ENCODE measurements around the gene SCFD2.
"Not testable (repeated sequence)": the region's sequence is repeated elsewhere in the genome, so short reads cannot be mapped to it uniquely, and the experiment has no call there.

Gene SCFD2

DNA sequence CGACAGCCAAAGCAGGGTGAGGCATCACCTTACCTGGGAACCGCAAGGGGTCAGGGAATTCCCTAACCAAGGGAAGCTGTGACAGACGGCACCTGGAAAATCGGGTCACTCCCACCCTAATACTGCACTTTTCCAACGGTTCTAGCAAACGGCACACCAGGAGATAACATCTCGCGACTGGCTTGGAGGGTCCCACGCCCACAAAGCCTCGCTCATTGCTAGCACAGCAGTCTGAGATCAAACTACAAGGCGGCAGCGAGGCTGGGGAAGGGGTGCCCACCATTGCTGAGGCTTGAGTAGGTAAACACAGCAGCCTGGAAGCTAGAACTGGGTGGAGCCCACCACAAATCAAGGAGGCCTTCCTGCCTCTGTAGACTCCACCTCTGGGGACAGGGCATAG, 25.7 kb downstream of the SCFD2 start:
- FAIRE-seq, result not testable (repeated sequence)

DNA sequence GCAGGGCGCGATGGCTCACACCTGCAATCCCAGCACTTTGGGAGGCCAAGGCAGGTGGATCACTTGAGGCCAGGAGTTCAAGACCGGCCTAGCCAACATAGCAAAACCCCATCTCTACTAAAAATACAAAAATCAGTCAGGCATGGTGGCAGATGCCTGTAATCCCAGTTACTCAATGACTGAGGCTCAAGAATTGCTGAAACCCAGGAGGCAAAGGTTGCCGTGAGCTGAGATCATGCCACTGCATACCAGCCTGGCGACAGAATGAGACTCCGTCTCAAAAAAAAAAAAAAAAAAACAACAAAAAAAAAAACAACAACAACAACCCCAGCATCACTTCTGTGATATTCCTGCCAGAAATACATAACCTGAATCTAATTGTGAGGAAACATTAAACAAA, 30.9 kb downstream of the SCFD2 start:
- FAIRE-seq, result not testable (repeated sequence)

DNA sequence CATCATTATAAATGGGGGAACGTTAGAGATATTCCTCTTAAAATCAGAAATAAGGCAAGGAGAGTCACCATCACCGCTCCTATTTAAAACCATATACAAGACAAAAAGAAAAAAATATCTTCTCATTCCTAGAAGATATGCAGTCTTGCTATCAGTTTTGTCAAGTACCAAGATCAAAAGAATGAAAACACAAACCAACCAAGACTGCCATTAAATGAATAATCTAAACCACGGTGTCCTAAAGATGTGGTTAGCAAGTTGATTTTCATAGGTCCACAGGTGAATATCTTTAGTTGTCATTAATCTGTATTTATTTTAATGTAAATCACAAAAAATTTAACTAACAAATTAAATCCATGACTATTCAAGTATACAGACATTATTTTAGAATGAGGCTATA, 39.3 kb downstream of the SCFD2 start:
- no peak for FAIRE-seq

DNA sequence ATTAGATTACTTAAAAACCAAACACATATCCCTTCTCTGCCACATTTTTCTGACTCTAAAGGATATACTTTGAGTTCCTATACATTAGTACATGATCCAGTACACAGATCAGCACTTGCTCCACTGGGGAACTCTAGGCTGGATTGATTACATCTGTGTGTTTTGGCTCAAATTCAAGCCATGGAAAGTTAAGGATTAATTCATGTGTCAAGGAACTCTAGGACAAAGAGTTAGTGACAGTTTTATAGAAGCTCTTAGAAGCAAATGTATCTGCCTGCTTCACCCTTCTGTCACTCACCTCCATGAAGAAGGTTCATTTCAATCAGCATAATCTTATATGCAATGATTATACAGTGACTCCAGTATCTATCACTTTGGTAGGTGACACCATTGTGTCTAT, 43.2 kb downstream of the SCFD2 start:
- no peak for FAIRE-seq

DNA sequence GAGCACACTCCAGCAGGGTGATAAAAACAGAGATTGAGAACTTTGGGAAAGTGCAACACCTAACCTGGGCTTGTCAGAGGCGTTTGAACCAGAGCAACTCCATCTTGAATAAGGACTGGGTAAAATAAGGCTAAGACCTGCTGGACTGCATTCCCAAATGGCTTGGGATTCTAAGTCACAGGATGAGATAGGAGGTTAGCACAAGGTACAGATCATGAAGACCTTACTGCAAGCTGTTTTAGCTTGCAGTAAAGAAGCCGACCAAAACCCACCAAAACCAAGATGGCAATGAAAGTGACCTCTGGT, 43.9 kb downstream of the SCFD2 start:
- no peak for FAIRE-seq

DNA sequence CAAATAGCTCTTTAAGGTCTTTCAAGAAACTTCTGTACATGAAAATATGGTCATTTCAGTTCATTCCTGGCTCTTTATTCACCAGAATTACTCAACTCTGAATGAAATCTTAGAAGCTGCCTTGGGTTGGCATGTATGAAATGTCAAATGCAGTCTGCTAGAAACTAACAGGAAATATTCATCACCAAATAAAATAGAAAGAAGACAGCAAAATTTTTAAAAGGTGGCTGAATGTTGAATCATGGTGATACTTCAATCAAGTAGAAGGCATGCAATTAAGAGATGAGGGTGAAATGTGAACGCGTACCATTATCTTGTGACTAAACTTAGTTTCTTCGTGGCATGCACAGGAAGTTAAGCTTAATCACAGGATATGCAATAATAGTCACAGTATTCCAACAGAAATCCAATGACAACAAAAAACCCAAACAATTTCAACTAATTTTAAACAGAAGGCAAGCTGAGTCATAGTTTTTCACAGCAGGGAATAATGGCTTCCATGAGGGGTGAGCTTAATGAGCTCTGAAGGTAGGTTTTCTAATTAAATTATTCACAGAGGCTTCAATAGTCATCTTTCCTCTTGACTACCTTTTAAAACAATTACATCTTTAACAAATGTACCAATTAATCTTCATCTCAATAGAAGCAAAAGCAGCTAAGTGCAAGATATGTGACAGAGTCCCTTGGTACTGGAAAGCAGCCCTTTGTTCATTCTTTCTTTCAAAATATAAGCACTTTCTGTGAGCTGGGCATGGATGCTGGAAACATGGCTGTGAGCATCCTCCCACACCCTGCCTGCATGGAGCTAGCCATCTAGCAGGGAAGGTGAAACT, 44.5 kb downstream of the SCFD2 start:
- FAIRE-seq, result no peak

DNA sequence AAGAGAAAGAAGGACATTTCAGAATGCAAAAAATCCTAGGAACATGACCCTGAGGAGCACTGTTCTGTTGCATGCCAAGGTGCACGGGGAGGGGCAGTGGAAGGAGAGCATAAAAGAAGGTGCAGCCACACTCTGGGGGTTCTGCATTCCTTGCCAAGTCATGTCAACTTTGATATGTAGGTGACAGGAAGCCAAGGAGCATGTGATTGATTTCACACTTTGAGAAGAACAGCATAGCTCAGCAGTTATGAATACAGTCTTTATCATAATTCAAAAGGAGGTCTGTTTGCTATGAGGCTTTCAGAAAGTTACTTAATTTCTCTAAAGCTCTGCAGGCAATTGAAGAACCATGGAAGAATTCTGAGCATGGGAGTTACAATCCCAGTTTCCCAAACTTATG, 50.6 kb downstream of the SCFD2 start:
- no peak for FAIRE-seq

DNA sequence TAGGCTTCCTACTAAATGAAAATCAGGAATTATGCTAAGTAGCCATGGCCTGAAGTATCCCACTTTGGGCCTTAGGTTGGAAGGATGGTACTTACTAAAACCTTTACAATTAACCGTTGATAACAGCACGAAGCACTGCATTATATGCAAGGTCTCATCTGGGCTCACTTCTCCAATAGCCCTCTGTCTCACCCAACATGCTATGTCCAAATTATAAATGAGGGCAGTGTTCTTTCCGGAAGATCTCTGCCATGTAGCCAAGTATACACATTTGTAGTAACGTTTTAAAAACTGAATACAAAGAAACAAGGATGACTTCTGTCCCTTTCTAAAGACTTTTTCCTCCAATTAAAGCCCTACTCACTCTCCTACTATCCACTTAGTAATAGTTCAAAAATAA, 51.6 kb downstream of the SCFD2 start:
- FAIRE-seq, result no peak

DNA sequence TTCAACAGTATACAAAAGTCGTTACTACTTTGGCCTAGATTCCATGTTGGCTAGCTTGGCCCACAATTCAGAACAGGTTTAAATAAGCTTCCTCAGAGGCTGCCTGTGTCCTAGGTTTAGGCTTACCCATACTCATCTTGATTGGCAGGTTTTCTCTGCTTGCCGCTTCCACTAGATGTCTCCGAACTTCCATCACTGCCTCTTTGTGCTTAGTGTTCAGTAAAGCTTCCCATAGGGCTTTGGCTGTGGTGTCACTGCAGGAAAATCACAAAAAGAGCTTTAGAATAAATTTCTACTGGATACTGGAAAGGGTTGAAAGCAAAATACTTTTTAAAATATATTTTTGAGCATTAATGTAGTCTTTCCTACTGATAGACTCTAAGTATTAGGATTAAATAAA, 52.4 kb downstream of the SCFD2 start:
- no peak for FAIRE-seq

DNA sequence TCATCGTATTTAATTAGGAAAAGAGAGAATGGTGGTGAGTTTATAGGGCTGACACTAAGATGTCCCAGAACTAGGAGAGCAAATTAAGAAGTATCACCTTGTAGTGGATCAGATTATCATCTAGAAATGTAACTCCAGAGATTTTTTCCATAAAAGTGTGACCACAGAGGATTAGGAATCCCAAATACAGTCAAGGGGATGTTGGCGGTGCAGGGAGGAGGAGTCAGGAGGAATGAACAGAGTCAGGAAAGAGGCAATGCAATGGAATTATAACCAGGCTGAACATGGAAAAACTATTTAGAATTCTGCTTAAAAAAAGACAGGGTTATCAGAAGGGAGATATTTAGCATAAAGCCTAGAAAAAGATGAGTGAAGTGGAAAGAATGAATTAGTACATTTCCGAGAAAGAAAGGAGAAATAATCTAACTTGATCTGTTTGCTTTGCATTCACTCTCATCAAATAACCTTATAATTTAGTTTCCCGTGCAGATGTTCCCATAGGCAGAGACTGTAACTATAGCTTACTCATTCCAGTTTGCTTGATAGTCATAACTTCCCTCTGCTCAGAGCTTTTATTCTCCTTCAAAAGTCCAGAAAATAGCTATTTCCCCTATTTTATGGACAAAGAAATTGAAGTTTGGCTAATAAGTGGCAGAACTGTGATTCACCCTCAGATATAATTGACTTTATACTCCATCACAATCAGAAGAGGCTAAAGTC, 56.4 kb downstream of the SCFD2 start:
- FAIRE-seq, result no peak

DNA sequence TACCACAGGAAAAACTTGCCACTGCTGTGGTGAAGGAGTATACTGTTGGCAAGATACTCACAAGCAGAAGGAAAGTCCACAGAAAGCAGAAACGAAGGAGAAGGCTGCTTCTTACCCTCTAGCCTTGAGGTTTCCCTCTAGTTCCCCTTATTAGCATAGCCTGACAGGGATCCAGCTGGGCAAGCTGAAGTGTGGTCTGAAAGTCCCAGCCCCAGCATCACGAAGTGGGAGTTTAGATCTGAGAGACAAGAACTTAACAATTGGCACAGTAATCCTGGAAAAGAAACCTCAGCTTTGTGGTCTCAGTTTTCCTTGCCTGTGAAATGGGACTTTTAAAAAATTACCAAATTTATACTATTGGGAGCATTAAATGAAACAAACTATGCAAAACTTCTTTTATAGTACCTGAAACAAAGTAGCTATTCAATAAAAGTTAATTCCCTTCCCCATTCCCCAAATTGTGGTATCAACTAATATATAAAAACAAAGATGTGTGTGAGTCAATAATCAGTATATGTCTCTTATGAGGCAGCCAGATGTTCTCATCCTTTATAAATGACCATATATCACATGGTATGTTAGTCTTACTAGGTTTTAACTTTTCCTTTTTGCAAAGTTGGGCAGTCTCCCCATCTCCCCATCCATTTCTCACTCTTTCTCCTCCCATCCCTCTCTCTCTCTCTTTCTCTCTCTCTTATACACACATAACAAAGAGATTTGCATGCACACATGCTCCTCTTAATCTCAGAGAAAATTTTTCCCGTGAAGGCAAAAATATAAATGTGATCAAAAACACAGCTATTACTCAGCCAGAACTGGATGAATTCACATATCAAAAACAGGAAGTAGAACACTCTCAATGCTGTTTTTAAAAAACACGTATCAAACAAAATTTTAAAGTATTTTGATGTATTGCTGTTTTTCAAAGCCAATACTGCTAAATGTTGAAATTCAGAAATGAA, 57.8 kb downstream of the SCFD2 start:
- no peak for FAIRE-seq

DNA sequence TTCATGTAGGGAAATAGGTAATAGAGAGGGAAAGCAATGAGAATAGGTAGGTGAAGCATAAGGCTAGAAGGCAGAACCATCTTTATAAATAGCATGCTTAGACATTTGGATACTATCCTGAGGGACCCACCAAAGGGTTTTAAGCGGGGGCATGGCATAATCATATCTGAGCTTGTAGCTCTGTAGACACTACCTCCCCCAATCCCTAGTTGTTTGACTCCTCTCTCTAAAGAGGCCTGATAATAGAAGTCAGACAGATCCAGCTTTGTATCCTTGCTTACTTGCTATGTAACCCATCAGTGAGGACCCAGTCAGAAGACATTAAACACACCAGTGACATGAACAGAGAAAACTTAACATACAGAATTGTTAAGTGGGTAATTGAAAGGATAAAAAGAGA, 58.7 kb downstream of the SCFD2 start:
- FAIRE-seq, result no peak

DNA sequence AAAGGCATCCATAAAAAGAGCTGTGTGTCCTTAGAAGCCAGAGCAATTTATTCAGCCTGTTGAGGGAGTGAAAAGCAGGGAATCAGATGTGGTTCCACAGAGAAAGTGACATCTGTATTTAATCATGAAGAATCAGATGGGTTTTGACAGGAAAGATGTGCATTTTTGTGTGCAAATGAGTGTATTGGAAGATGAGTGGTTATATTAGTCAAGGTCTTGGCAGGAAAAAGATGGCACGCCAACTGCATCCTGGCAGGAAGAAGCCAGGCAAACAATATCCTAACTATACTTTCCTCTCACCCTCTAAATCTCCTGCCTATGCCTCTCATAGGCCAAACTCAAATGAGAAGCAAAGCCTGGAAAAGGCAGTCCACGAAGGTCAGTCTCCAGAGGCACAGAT, 59.1 kb downstream of the SCFD2 start:
- FAIRE-seq, result no peak

DNA sequence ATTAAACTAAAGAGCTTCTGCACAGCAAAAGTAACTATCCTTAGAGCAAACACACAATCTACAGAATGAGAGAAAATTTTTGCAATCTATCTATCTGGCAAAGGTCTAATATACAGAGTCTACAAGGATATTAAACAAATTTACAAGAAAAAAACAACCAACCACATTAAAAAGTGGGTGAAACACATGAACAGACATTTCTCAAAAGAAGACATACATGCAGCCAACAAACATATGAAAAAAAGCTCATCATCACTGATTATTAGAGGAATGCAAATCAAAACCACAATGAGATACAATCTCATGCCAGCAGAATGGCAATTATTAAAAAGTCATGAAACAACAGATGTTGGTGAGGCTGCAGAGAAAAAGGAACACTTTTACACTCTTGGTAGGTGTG, 73.7 kb downstream of the SCFD2 start:
- FAIRE-seq, result not testable (repeated sequence)

DNA sequence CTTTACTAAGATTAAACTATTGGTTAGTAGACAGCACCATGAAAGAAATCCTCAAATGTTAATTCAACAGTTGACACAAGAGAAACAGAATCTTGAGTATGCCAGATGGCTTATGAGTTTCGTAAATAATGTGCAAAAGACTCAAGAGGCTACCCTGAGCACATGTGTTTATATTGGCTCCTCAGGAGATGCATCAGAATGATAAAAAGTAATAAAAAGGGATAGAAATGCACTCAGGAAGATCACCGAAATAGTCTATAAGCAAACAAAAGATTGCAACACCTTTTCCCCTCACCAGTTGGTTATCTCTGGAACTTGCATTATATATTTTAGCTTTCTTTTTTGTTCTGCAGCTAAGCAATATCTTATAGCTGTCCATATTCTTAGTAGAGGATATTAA, 84.4 kb downstream of the SCFD2 start:
- FAIRE-seq, result no peak

DNA sequence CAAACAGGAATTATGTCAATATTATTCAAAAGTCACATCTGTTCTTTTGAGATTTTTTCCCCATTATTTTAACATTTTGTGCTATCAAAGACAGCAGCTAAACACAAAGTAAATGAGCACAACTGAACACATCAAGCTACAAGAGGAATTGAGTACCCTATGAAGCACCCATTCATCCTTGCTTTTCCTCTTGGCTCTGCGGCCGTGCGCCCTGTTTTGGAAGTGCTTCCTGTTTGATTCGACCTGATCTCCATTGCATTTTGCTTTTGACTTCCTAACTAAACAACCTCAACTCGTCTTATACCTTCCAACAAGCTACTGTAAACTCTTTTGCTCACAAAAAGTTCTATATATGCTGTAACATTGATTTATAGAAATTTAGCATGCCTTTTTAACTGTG, 85.0 kb downstream of the SCFD2 start:
- no peak for FAIRE-seq

DNA sequence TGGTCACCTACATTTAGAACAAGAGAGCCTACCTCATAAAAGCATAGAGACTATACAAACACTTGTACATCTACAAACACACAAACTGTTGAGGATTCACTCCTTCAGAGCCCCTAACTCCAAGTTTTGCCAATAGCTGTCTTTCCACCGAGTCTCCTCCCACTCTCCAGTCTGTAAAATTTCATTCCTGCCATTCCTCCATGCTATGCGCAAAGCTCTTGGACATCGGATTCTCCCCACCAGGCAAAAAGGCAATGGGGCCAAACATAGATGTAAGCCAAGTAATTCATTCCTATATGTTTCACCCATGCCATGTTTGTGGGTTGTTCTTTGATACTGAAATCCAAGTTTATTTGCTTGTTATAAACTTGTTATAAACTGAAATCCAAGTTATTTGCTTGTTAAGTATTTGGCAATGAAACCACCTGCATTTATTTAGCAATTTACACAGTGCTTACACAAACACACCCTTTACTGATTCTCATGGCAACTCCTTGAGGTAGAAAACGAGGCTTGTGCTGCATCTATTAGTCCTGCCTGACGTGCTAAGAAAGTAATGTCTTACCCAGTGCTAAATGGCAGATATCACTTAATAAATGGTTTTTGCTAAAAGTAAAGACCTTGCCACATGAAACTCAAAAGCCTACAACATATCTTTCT, 91.1 kb downstream of the SCFD2 start:
- FAIRE-seq, result no peak

DNA sequence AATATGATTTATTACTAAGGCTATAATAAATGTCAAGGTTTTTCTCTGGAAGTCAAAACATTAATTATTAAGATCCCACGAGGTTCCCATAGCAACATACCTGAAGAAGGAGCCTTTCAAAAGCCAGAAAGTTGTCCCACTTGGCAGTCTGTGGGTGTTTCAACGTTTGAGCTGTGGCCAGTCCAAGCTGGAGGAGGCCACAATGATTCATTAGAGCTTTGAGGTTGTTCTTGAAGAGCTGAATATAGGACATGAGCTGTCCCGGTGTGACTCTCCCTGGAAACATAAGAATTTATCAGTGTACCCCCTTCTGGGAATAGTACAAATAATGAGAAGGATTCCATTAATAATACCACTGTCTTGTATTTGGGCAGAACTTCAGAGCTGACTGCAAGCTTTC, 92.1 kb downstream of the SCFD2 start:
- no peak for FAIRE-seq

DNA sequence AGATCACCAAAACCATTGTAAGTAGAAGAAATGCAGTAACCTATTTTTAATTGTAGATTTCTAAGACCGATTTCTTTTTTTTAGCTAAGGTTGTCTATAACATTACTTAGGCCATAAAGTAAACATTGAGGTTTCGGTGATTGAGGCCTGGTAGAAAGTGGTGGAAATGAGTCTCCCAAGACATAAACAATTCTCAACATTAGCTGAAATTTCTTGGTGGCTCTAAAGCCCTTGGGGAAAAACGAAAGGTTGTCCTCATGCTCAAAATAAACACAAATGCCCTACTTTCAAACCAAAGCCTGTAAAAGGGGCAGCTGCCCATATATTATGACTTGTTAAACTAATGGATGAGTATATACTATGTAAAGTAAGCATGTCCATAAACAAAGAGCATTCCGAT, 98.8 kb downstream of the SCFD2 start:
- FAIRE-seq, result no peak

DNA sequence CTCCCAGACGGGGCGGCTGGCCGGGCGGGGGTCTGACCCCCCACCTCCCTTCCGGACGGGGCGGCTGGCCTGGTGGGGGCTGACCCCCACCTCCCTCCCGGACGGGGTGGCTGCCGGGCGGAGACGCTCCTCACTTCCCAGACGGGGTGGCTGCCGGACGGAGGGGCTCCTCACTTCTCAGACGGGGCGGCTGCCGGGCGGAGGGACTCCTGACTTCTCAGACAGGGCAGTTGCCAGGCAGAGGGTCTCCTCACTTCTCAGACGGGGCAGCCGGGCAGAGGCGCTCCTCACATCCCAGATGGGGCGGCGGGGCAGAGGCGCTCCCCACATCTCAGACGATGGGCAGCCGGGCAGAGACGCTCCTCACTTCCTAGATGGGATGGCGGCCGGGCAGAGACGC, 109.9 kb downstream of the SCFD2 start:
- not testable (repeated sequence) for FAIRE-seq

DNA sequence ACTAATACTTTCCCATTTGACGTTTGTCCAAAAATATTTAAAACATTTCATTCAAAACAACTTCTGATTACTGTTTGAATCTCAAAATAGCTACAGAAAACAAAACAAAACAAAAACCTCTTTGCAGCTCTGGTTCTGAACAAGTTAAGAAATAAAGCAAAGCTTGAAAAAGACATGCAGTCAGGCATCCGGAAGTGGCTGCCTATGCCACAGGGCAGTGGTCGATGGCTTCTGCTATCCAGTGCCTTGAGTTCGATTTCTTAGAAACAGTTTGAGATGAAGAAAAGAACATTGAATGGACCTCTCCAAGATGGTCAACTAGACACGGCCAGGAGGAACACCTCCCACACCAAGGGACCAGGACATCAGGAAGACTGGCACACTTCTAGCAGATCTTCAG, 125.3 kb downstream of the SCFD2 start:
- no peak for FAIRE-seq

DNA sequence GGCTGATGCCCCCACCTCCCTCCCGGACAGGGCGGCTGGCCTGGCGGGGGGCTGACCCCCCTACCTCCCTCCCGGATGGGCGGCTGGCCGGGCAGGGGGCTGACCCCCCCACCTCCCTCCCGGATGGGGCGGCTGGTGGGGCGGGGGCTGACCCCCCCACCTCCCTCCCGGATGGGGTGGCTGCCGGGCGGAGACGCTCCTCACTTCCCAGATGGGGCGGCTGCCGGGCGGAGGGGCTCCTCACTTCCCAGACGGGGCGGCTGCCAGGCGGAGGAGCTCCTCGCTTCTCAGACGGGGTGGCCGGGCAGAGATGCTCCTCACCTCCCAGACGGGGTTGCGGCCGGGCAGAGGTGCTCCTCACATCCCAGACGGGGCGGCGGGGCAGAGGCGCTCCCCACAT, 127.5 kb downstream of the SCFD2 start:
- not testable (repeated sequence) for FAIRE-seq

DNA sequence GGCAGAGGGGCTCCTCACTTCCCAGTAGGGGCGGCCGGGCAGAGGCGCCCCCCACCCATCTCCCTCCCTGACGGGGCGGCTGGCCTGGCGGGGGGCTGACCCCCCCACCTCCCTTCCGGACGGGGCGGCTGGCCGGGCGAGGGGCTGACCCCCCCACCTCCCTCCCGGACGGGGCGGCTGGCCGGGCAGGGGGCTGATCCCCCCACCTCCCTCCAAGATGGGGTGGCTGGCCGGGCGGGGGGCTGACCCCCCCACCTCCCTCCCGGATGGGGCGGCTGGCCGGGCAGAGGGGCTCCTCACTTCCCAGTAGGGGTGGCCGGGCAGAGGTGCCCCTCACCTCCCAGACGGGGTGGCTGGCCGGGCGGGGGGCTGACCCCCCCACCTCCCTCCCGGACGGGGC, 128.1 kb downstream of the SCFD2 start:
- not testable (repeated sequence) for FAIRE-seq
